Ovary (tissue), 3 donors: ENCODE data around the gene PRRT2.

ENCODE experiments used
- CTCF ChIP-seq, 3 donors: fragments of 450-650 bp in 2 of 3; fragments of 200-600 bp in 1 of 3; IDR thresholded peaks; one replicate each; pipeline versions ENCODE4 v1.5.1 to v1.8.0; 2016 to 2022; ENCODE audit warnings: antibody characterized with exemption in 3 of 3, mild to moderate bottlenecking in 1 of 3
- POLR2A ChIP-seq: fragments of 450-650 bp; IDR thresholded peaks from one replicate; pipeline ENCODE4 v1.6.1; 2017; ENCODE audit warnings: antibody characterized with exemption, mild to moderate bottlenecking, moderate library complexity
- donor health status: DM: no; HTN: no; CAD: no.

GRCh38 chr16:29864205-29864604 lies 52.2 kb downstream of the PRRT2 start:
- TF ChIP-seq CTCF (IDR thresholded peaks at IDR 0.05) (no peak), POLR2A (no peak)
